Activated CD4-positive, alpha-beta memory T cell treated with anti-CD3 and anti-CD28 coated beads, Interleukin-2, amount 10 ng/mL, durations not matched to agents 7 days and 5 days (primary cell): ENCODE measurements around the gene HCN4. TPM values are rescaled to one million over a fixed set of nuclear protein-coding genes. Genes with fewer than 3 reads are reported as not detected.

ENCODE experiments used
- CTCF ChIA-PET: fragments of 350-600 bp; sonication (Branson Sonifier 250); formaldehyde crosslinking; loops from one replicate; lab custom pipeline; 2021; ENCODE audit warnings: antibody characterized with exemption, inconsistent platforms; lab: Charles Lee
- POLR2A ChIA-PET: fragments of 350-600 bp; sonication (Branson Sonifier 250); formaldehyde crosslinking; loops from one replicate; lab custom pipeline; 2021; ENCODE audit warnings: antibody characterized with exemption; lab: Charles Lee
- DNase-seq: peaks from one replicate; pipeline ENCODE4 v3.0.0-alpha.2; 2020
- H3K27ac Mint-ChIP-seq: one replicate; pipeline ENCODE4 v1.8.0; 2021; ENCODE audit warnings: mild to moderate bottlenecking, mixed read lengths
- H3K27me3 Mint-ChIP-seq: one replicate; pipeline ENCODE4 v1.8.0; 2021; ENCODE audit warnings: mixed read lengths
- H3K36me3 Mint-ChIP-seq: one replicate; pipeline ENCODE4 v1.8.0; 2021; ENCODE audit warnings: low read depth, mixed read lengths
- H3K4me1 Mint-ChIP-seq: one replicate; pipeline ENCODE4 v1.8.0; 2021; ENCODE audit warnings: mixed read lengths
- H3K4me3 Mint-ChIP-seq: one replicate; pipeline ENCODE4 v1.8.0; 2021; ENCODE audit warnings: mild to moderate bottlenecking, mixed read lengths
- H3K9me3 Mint-ChIP-seq: one replicate; pipeline ENCODE4 v1.8.0; 2021; ENCODE audit warnings: mixed read lengths
- total RNA-seq, 2 experiments: library from RNA; stranded (reverse); gene quantifications; one replicate each; pipeline ENCODE4 v1.2.3, GENCODE V29; 2021

The HCN4 gene
- total RNA-seq, 2 experiments from 2014 or later = not detected

DNA sequence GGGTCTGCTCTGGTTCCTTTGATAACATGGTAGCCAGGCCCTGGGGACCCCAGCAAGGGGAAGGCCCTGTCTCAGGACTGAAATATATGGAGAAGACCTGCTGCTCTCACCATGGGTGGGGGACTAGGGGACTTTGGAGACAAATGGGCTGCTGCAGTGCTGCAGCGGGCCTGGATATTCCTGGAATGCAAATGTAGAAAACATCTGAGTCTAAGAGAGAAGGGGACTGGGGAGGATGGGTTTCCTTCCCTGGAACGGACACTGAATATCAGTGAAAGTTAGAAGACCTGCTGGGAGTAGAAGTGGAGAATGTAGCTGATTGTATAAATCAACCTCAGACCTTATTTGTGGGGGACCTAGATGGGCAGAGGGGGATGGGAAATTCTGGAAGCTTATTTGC, 3.1 kb upstream of the HCN4 start:
- Mint-ChIP-seq H3K27ac (no peak overlapping the region), H3K4me1 (peaks cover 5% of the 10 kb centered on the region), H3K27me3 (peaks cover 40% of the 10 kb centered on the region), H3K36me3 (no peaks in the 10 kb centered on the region), H3K4me3 (no peak overlapping the region), H3K9me3 (peaks cover 2% of the 10 kb centered on the region)
- CTCF ChIA-PET = no interaction called here
- POLR2A ChIA-PET = no interaction called here
- DNase-seq = no peak

- ChIA-PET CTCF (no interaction called here), POLR2A (no interaction called here)
- DNase-seq = no peak
- no peak overlapping the region for H3K27ac Mint-ChIP-seq
- H3K36me3 Mint-ChIP-seq = no peaks in the 10 kb centered on the region
- peaks cover 5% of the 10 kb centered on the region for H3K4me1 Mint-ChIP-seq
- H3K4me3 Mint-ChIP-seq = no peak overlapping the region
- peaks cover 56% of the 10 kb centered on the region for H3K27me3 Mint-ChIP-seq
- no peaks in the 10 kb centered on the region for H3K9me3 Mint-ChIP-seq
Observed at GRCh38 chr15:73370151-73370550, 1.4 kb upstream of the HCN4 start.

DNA sequence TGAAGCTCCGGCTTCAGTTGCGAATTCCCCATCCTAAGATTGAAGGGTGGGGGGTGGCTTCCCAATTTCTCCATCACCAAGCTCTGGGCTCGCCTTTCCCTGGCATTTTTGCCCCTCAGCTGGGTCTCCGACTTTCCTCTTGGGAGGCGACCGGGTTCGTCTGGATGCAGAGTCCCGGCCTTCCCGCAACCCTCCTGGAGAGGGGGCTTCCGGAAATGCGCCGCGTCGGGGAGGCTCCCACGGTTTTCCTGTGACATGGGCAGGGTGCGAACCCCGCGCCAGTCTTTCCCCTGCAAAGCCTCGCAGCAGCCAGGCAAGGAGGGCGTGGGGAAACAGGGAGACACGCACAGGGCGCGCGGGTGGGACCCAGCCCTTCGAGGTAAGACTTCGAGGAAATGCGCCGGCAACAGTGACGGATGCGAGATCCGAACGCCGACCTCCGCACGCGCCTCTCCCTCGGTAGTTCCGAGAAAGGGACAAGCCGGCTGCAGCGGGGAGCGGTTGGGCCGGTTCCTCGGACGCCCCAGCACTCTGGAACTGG, 466 bp upstream of the HCN4 start:
- CTCF ChIA-PET = no interaction called here
- no peaks in the 10 kb centered on the region for H3K36me3 Mint-ChIP-seq
- H3K9me3 Mint-ChIP-seq = no peaks in the 10 kb centered on the region
- no peak overlapping the region for H3K4me3 Mint-ChIP-seq
- no peak for DNase-seq
- peaks cover 60% of the 10 kb centered on the region for H3K27me3 Mint-ChIP-seq
- POLR2A ChIA-PET = no interaction called here
- peaks cover 5% of the 10 kb centered on the region for H3K4me1 Mint-ChIP-seq
- H3K27ac Mint-ChIP-seq = no peak overlapping the region

DNA sequence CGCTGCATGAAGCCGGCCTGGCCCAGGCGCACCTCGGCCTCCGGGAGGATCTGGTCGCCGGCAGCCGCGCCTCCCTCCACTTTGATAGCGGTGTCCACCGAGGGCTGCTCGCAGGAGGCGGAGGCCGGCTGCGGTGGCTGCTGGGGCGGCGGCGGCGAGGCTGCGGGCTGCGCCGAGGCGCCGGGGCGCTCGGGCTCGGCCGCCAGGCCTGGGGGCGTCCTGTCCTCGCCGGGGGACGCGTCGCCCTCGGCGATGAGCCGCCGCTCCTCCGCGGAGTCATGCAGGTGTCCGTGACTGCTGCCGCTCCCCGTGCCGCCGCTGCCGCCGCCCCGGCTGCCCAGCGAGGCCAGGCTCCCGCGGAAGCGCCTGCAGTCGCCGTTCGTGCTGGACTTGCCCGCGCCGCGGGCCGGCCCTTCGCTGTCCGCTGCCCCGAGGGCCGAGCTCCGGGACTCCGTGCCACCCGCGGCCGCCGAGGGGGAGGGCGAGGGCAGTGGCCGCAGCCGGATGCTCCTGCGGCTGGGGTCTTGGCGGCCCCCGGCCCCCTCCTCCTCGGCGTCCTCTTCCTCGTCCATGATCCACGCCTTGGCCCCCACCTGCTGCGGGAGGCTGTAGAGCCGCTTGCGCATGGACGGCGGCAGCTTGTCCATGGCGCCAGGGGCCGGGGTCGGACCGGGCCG, 996 bp downstream of the HCN4 start:
- CTCF ChIA-PET = no interaction called here
- Mint-ChIP-seq H3K27me3 (peaks cover 61% of the 10 kb centered on the region), H3K4me1 (peaks cover 5% of the 10 kb centered on the region), H3K4me3 (no peak overlapping the region), H3K36me3 (no peaks in the 10 kb centered on the region), H3K9me3 (no peaks in the 10 kb centered on the region), H3K27ac (no peak overlapping the region)
- no peak for DNase-seq
- POLR2A ChIA-PET = no interaction called here

GRCh38 chr15:73366766-73367623, 1.8 kb downstream of the HCN4 start:
- H3K4me1 Mint-ChIP-seq = peaks cover 5% of the 10 kb centered on the region
- H3K9me3 Mint-ChIP-seq = no peaks in the 10 kb centered on the region
- H3K4me3 Mint-ChIP-seq = no peak overlapping the region
- POLR2A ChIA-PET = no interaction called here
- peaks cover 63% of the 10 kb centered on the region for H3K27me3 Mint-ChIP-seq
- no peak overlapping the region for H3K27ac Mint-ChIP-seq
- CTCF ChIA-PET = interaction anchor here (1.1 kb wide), 1 partner anchor 338 kb away, joined by 3 read pairs; no protein-coding TSS in a partner anchor
- no peaks in the 10 kb centered on the region for H3K36me3 Mint-ChIP-seq
- DNase-seq = no peak

GRCh38 chr15:73364070-73364469, 4.7 kb downstream of the HCN4 start:
- DNase-seq = no peak
- H3K9me3 Mint-ChIP-seq = no peaks in the 10 kb centered on the region
- no peak overlapping the region for H3K4me3 Mint-ChIP-seq
- POLR2A ChIA-PET = no interaction called here
- H3K4me1 Mint-ChIP-seq = no peaks in the 10 kb centered on the region
- H3K27ac Mint-ChIP-seq = no peak overlapping the region
- peaks cover 41% of the 10 kb centered on the region for H3K27me3 Mint-ChIP-seq
- H3K36me3 Mint-ChIP-seq = no peaks in the 10 kb centered on the region
- CTCF ChIA-PET = no interaction called here

GRCh38 chr15:73362900-73363299, 5.9 kb downstream of the HCN4 start:
- Mint-ChIP-seq H3K27me3 (peaks cover 45% of the 10 kb centered on the region), H3K9me3 (no peaks in the 10 kb centered on the region), H3K36me3 (no peaks in the 10 kb centered on the region), H3K27ac (no peak overlapping the region), H3K4me1 (no peaks in the 10 kb centered on the region), H3K4me3 (no peak overlapping the region)
- ChIA-PET POLR2A (no interaction called here), CTCF (no interaction called here)
- DNase-seq = no peak

DNA sequence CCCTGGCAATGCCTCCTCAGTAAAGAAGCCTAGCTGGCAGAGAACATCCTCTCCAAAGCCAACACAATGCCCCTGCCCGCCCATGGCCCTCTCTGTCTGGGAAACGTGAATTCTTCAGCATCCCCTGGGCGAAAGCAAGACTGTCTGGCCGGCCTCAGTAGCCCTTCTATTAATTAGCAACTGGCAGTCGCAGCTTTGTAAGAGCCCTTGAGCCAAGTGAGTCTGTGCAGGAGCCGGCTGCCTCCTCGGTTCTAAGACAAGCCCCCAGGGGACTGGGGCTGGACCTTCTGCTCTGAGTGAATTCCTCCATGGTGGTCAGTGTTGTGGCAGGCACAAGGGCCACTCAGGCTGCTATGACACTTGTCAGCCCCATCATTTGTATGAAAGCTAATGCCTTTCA, 7.4 kb downstream of the HCN4 start:
- ChIA-PET POLR2A (no interaction called here), CTCF (interaction anchor here (0.6 kb wide), 1 partner anchor 1618 kb away, joined by 3 read pairs; no protein-coding TSS in a partner anchor)
- no peaks in the 10 kb centered on the region for H3K9me3 Mint-ChIP-seq
- H3K27me3 Mint-ChIP-seq = peaks cover 34% of the 10 kb centered on the region
- H3K27ac Mint-ChIP-seq = no peak overlapping the region
- H3K36me3 Mint-ChIP-seq = no peaks in the 10 kb centered on the region
- DNase-seq = no peak
- no peak overlapping the region for H3K4me3 Mint-ChIP-seq
- H3K4me1 Mint-ChIP-seq = no peaks in the 10 kb centered on the region

- H3K27me3 Mint-ChIP-seq = peaks cover 22% of the 10 kb centered on the region
- no peak for DNase-seq
- H3K4me3 Mint-ChIP-seq = no peak overlapping the region
- ChIA-PET POLR2A (no interaction called here), CTCF (no interaction called here)
- no peaks in the 10 kb centered on the region for H3K9me3 Mint-ChIP-seq
- no peaks in the 10 kb centered on the region for H3K36me3 Mint-ChIP-seq
- no peak overlapping the region for H3K27ac Mint-ChIP-seq
- H3K4me1 Mint-ChIP-seq = no peaks in the 10 kb centered on the region
Observed at GRCh38 chr15:73359651-73360050, 9.1 kb downstream of the HCN4 start.

GRCh38 chr15:73357999-73358665, 10.6 kb downstream of the HCN4 start:
- no peak overlapping the region for H3K27ac Mint-ChIP-seq
- ChIA-PET CTCF (no interaction called here), POLR2A (no interaction called here)
- H3K36me3 Mint-ChIP-seq = no peaks in the 10 kb centered on the region
- no peaks in the 10 kb centered on the region for H3K4me1 Mint-ChIP-seq
- no peaks in the 10 kb centered on the region for H3K9me3 Mint-ChIP-seq
- H3K4me3 Mint-ChIP-seq = no peak overlapping the region
- peaks cover 17% of the 10 kb centered on the region for H3K27me3 Mint-ChIP-seq
- no peak for DNase-seq

- ChIA-PET POLR2A (no interaction called here), CTCF (no interaction called here)
- no peak overlapping the region for H3K27ac Mint-ChIP-seq
- H3K36me3 Mint-ChIP-seq = no peaks in the 10 kb centered on the region
- DNase-seq = no peak
- H3K9me3 Mint-ChIP-seq = no peaks in the 10 kb centered on the region
- no peak overlapping the region for H3K4me3 Mint-ChIP-seq
- H3K27me3 Mint-ChIP-seq = peaks cover 6% of the 10 kb centered on the region
- H3K4me1 Mint-ChIP-seq = no peaks in the 10 kb centered on the region
Observed at GRCh38 chr15:73355612-73356265, 13.0 kb downstream of the HCN4 start.

DNA sequence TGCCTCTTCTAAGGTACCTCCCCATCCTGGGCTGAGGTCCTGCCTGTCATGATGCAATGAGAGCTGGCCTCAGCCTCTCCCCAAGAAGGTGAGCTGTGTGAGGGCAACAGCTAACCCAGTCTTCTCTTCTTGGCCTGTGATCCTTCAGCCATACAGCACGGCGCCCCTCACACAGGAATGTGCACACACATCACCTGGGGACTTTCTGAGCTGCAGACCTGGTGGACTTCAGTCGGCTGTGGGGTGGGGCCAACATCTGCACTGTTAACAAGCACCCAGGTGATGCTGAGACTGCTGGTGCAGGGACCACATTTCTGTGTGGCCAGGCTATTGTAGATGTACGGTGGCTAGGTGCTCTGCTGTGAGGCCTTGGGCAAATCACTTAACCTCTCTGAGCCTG, 14.5 kb downstream of the HCN4 start:
- Mint-ChIP-seq H3K4me3 (no peak overlapping the region), H3K36me3 (no peaks in the 10 kb centered on the region), H3K9me3 (no peaks in the 10 kb centered on the region), H3K27me3 (peaks cover 6% of the 10 kb centered on the region), H3K4me1 (no peaks in the 10 kb centered on the region), H3K27ac (no peak overlapping the region)
- POLR2A ChIA-PET = no interaction called here
- CTCF ChIA-PET = no interaction called here
- no peak for DNase-seq

DNA sequence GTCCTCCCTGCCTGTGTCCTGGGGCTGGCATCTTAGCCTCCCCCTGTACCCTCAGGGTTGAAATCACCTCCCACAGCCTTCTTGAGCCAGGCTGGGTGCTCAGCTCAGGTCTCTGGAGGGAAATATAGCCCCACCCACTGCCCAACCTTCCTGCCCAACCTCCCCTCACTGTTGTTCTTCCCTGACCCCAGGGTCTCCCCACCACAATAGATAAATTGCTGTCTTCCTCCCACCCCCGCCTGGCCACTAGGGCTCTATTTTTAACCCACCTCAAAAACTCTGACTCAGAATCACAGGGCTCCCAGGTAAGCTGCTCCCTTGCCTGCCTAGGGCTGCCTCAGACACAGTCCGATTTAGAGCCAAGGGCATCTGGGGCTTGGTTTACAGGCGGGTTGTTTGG, 15.0 kb downstream of the HCN4 start:
- Mint-ChIP-seq H3K4me3 (no peak overlapping the region), H3K9me3 (no peaks in the 10 kb centered on the region), H3K27ac (no peak overlapping the region), H3K27me3 (peaks cover 5% of the 10 kb centered on the region), H3K36me3 (no peaks in the 10 kb centered on the region), H3K4me1 (no peaks in the 10 kb centered on the region)
- ChIA-PET CTCF (no interaction called here), POLR2A (no interaction called here)
- no peak for DNase-seq
